Stimulated activated effector memory CD8-positive, alpha-beta T cell treated with anti-CD3 and anti-CD28 coated beads, Interleukin-12 subunit alpha, Interleukin-12 subunit beta, amount 100 ng/mL, for 72 hours (primary cell): ENCODE measurements around the gene EEF1AKMT1.
A peak's percentile ranks its signal among the peaks of the same experiment; 100 is the strongest.
"Not testable (repeated sequence)": the region's sequence is repeated elsewhere in the genome, so short reads cannot be mapped to it uniquely, and the experiment has no call there.

Experiments used
- ATAC-seq: fragments of 150-1000 bp; cut with Tn5 transposase; 2 replicates; pipeline ENCODE4 v1.10.0; 2021
- DNase-seq, 2 donors: peaks; one replicate each; pipeline ENCODE4 v3.0.0; 2021 to 2022; ENCODE audit warnings: low spot score in 2 of 2
- H3K27ac Mint-ChIP-seq: one replicate; pipeline ENCODE4 v1.8.0; 2022; ENCODE audit warnings: mild to moderate bottlenecking, mixed read lengths
- H3K36me3 Mint-ChIP-seq: one replicate; pipeline ENCODE4 v1.8.0; 2022; ENCODE audit warnings: mild to moderate bottlenecking, mixed read lengths
- H3K4me1 Mint-ChIP-seq: one replicate; pipeline ENCODE4 v1.8.0; 2022; ENCODE audit warnings: mixed read lengths
- H3K4me3 Mint-ChIP-seq: one replicate; pipeline ENCODE4 v1.8.0; 2022; ENCODE audit warnings: mild to moderate bottlenecking, mixed read lengths
- H3K9me3 Mint-ChIP-seq: one replicate; pipeline ENCODE4 v1.8.0; 2022; ENCODE audit warnings: mixed read lengths

EEF1AKMT1 gene

GRCh38 chr13:20701461-20701860 lies 72.3 kb downstream of the EEF1AKMT1 start:
- Mint-ChIP-seq H3K27ac (no peak overlapping the region), H3K9me3 (no peaks in the 10 kb centered on the region), H3K36me3 (peaks cover 5% of the 10 kb centered on the region), H3K4me3 (no peak overlapping the region), H3K4me1 (peaks cover 17% of the 10 kb centered on the region)
- no peak for DNase-seq
- no peak for ATAC-seq

DNA sequence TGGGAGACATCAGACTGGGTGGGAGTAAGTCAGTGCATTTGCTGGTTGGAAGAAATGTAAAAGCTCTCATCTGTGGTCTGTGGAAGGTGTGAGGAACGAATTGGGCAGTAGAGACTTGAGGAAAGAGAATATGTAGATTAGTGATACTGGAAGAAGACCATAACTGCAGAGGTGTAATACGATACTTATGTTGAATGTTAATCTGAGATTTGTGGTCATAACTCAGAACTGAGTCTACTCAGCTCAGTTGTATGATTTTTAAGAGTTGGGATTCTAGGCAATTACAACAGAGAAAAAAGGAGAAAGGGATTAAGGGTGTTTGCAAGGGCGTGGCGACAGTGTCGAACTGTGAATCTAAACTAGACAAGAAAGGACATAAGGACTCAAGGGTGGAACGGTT lies 73.5 kb downstream of the EEF1AKMT1 start:
- DNase-seq: no peak
- Mint-ChIP-seq H3K9me3 (no peaks in the 10 kb centered on the region), H3K27ac (no peak overlapping the region), H3K4me1 (peaks cover 17% of the 10 kb centered on the region), H3K36me3 (peaks cover 5% of the 10 kb centered on the region), H3K4me3 (no peak overlapping the region)
- no peak for ATAC-seq

DNA sequence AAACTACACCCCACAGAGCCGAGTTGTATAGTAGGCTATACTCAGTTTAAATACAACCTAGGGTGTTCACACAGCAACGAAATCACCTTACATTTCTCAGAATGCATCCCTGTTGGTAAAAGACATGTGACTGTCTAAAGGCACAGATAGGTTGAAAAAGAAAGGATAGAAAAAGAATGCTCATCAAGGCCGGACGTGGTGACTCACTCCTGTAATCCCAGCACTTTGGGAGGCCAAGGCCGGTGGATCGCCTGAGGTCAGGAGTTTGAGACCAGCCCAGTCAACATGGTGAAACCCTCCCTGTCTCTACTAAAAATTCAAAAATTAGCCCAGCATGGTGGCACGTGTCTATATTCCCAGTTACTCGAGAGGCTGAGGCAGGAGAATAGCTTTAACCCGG lies 74.0 kb downstream of the EEF1AKMT1 start:
- peaks cover 5% of the 10 kb centered on the region for H3K36me3 Mint-ChIP-seq
- H3K4me1 Mint-ChIP-seq: peaks cover 12% of the 10 kb centered on the region
- ATAC-seq (no peak), DNase-seq (no peak)
- no peak overlapping the region for H3K4me3 Mint-ChIP-seq
- H3K9me3 Mint-ChIP-seq: no peaks in the 10 kb centered on the region
- H3K27ac Mint-ChIP-seq: no peak overlapping the region

DNA sequence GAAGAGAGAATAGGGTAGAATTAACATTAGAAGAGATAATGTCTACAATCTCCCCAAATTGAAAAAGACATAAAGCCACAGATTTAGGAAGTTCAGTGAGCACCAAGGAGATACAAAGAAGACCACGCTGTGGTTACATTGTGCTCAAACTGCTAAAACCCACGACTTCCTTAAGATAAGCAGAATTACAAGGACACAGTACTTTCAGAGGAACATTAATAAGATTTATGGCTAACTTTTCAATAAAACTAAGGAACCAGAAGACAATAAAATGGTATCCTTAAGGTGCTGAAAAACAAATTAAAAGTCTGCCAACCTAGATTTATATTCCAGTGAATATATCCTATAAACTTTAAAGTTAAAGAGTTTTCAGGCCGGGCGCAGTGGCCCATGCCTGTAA lies 77.7 kb downstream of the EEF1AKMT1 start:
- Mint-ChIP-seq H3K27ac (no peak overlapping the region), H3K36me3 (no peaks in the 10 kb centered on the region), H3K4me1 (no peaks in the 10 kb centered on the region), H3K4me3 (no peak overlapping the region), H3K9me3 (no peaks in the 10 kb centered on the region)
- DNase-seq (no peak), ATAC-seq (no peak)

DNA sequence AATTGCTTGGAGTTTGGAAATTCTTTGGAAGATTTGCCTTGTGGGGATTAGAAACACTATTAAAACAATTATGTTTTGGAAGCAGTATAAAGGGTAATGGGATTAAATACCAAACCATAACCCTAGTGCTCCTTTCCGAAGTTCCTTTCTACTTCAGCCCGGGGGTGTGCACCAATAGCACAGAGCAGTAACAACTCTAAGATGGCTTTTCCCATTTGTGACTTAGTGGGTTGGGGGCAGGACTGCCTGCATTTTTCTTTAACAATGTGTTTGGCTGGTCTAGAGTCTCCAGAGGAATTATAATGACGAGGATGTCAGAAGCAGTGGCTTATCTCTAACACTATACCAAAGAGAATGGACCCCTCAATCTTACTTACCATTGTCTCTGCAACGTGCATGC lies 82.1 kb downstream of the EEF1AKMT1 start:
- no peaks in the 10 kb centered on the region for H3K4me1 Mint-ChIP-seq
- H3K4me3 Mint-ChIP-seq: no peak overlapping the region
- no peak overlapping the region for H3K27ac Mint-ChIP-seq
- no peak for ATAC-seq
- H3K36me3 Mint-ChIP-seq: no peaks in the 10 kb centered on the region
- no peaks in the 10 kb centered on the region for H3K9me3 Mint-ChIP-seq
- DNase-seq: no peak

DNA sequence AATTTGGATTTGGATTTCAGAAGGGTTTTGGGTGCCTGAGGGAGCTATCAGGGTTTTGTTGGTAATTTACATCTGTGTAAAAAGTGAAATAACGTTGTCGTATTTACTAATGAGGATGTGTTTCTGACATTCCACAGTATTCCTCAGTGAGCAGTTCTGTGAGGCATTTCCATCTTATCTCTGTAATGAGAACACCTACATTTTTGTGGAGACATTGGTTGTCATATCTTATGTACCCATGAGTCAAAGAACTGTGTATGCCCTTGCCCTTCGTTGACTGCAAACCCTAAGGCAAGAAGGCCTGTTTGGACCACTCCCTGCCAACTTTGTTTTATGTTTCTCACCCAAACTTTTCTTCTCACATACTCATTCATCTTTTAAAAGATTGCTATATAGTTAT lies 84.5 kb downstream of the EEF1AKMT1 start:
- DNase-seq (no peak), ATAC-seq (no peak)
- Mint-ChIP-seq H3K4me3 (no peak overlapping the region), H3K27ac (no peak overlapping the region), H3K9me3 (no peaks in the 10 kb centered on the region), H3K4me1 (no peaks in the 10 kb centered on the region), H3K36me3 (no peaks in the 10 kb centered on the region)

- H3K9me3 Mint-ChIP-seq: no peaks in the 10 kb centered on the region
- H3K4me3 Mint-ChIP-seq: no peak overlapping the region
- H3K4me1 Mint-ChIP-seq: no peaks in the 10 kb centered on the region
- no peak for ATAC-seq
- peak overlapping the region; percentile 21 for H3K27ac Mint-ChIP-seq
- H3K36me3 Mint-ChIP-seq: no peaks in the 10 kb centered on the region
- DNase-seq: no peak
Observed at GRCh38 chr13:20686863-20687579, 86.7 kb downstream of the EEF1AKMT1 start.

DNA sequence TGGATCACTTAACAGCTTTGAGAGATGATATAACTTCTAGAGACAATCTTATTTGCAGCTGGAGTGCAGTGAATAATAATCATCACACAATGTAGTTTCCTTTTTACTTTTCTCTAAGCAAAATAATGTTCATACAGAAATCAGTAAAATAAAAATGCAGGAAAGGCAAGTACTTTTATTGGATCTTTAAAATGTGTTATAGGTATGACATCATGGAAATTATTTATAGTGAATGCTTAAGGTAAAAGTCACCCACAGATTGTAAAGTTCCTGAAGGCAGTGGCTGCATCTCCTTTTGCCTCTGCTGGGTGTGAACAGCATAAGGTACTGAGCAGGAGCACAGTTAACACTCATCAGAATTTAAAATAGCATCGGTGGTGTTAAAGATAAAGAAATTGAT lies 87.6 kb downstream of the EEF1AKMT1 start:
- no peaks in the 10 kb centered on the region for H3K4me1 Mint-ChIP-seq
- H3K27ac Mint-ChIP-seq: no peak overlapping the region
- no peak for ATAC-seq
- H3K36me3 Mint-ChIP-seq: no peaks in the 10 kb centered on the region
- no peak overlapping the region for H3K4me3 Mint-ChIP-seq
- no peaks in the 10 kb centered on the region for H3K9me3 Mint-ChIP-seq
- DNase-seq: no peak

GRCh38 chr13:20685092-20685491 lies 88.7 kb downstream of the EEF1AKMT1 start:
- H3K9me3 Mint-ChIP-seq: no peaks in the 10 kb centered on the region
- no peak overlapping the region for H3K27ac Mint-ChIP-seq
- DNase-seq (no peak), ATAC-seq (no peak)
- H3K4me3 Mint-ChIP-seq: no peak overlapping the region
- no peaks in the 10 kb centered on the region for H3K4me1 Mint-ChIP-seq
- no peaks in the 10 kb centered on the region for H3K36me3 Mint-ChIP-seq

DNA sequence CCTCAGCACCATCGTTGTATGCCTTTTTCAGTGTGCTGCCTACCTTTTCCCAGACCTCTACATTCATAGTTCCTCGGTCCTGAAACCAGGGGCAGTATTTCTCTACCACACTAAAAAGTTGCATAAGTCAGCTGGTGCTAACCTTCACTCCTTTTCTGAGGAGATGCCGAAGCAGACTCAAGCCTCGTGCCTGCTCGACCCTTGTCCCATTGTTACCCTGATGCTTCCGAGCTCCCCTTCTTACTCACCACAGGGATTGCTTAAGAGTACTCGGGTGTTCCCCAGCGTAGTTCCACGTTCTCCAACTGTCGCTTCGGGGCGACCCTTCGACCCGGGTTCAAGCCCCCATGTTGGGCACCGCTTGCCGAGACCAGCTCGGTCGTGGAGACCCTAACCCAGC lies 89.2 kb downstream of the EEF1AKMT1 start:
- H3K27ac Mint-ChIP-seq: no peak overlapping the region
- no peak for ATAC-seq
- H3K4me3 Mint-ChIP-seq: no peak overlapping the region
- H3K36me3 Mint-ChIP-seq: no peaks in the 10 kb centered on the region
- H3K9me3 Mint-ChIP-seq: no peaks in the 10 kb centered on the region
- no peak for DNase-seq
- no peaks in the 10 kb centered on the region for H3K4me1 Mint-ChIP-seq

DNA sequence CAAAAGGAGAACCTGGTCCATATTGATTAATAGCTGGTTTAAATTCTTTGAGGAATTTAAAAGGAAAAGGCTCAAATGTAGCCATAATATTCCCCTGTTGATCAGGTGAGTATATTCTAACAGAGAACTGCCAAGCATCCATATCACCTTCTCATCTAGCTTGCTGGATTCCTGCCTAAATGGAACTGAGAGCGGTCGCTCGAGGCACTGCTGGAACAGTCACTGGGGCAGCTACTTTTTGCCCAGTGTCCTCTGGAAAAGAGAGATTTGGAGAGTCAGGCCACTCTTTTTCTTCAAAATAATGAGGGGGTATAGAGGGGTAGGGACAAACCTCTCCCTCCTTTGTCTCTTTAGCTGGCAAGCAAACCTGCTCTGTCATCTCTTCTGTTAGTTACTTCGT lies 89.7 kb downstream of the EEF1AKMT1 start:
- Mint-ChIP-seq H3K27ac (no peak overlapping the region), H3K4me3 (no peak overlapping the region), H3K4me1 (no peaks in the 10 kb centered on the region), H3K9me3 (no peaks in the 10 kb centered on the region), H3K36me3 (no peaks in the 10 kb centered on the region)
- ATAC-seq (no peak), DNase-seq (no peak)

GRCh38 chr13:20682061-20682460 lies 91.7 kb downstream of the EEF1AKMT1 start:
- no peak overlapping the region for H3K27ac Mint-ChIP-seq
- ATAC-seq: no peak
- H3K9me3 Mint-ChIP-seq: no peaks in the 10 kb centered on the region
- no peaks in the 10 kb centered on the region for H3K4me1 Mint-ChIP-seq
- DNase-seq: no peak
- H3K4me3 Mint-ChIP-seq: no peak overlapping the region
- no peaks in the 10 kb centered on the region for H3K36me3 Mint-ChIP-seq

GRCh38 chr13:20681481-20681880 lies 92.3 kb downstream of the EEF1AKMT1 start:
- H3K4me1 Mint-ChIP-seq, H3K4me3 Mint-ChIP-seq, DNase-seq, H3K36me3 Mint-ChIP-seq, H3K9me3 Mint-ChIP-seq, H3K27ac Mint-ChIP-seq, ATAC-seq: not testable (repeated sequence)

- Mint-ChIP-seq H3K9me3 (no peaks in the 10 kb centered on the region), H3K4me1 (no peaks in the 10 kb centered on the region)
- no peak for DNase-seq
Observed at GRCh38 chr13:20680416-20681080, 93.2 kb downstream of the EEF1AKMT1 start.

GRCh38 chr13:20679879-20680278 lies 93.9 kb downstream of the EEF1AKMT1 start:
- Mint-ChIP-seq H3K4me3 (no peak overlapping the region), H3K27ac (no peak overlapping the region), H3K36me3 (no peaks in the 10 kb centered on the region), H3K4me1 (no peaks in the 10 kb centered on the region), H3K9me3 (no peaks in the 10 kb centered on the region)
- no peak for DNase-seq
- no peak for ATAC-seq

More at GRCh38 chr13:20680416-20681080, 93.2 kb downstream of the EEF1AKMT1 start:
- H3K4me3 Mint-ChIP-seq: no peak overlapping the region
- ATAC-seq: no peak
- no peak overlapping the region for H3K27ac Mint-ChIP-seq
- no peaks in the 10 kb centered on the region for H3K36me3 Mint-ChIP-seq
